ENCODE data around the gene LEPR.
"Not testable (repeated sequence)": the region's sequence is repeated elsewhere in the genome, so short reads cannot be mapped to it uniquely, and the experiment has no call there.

LEPR gene, protein sequence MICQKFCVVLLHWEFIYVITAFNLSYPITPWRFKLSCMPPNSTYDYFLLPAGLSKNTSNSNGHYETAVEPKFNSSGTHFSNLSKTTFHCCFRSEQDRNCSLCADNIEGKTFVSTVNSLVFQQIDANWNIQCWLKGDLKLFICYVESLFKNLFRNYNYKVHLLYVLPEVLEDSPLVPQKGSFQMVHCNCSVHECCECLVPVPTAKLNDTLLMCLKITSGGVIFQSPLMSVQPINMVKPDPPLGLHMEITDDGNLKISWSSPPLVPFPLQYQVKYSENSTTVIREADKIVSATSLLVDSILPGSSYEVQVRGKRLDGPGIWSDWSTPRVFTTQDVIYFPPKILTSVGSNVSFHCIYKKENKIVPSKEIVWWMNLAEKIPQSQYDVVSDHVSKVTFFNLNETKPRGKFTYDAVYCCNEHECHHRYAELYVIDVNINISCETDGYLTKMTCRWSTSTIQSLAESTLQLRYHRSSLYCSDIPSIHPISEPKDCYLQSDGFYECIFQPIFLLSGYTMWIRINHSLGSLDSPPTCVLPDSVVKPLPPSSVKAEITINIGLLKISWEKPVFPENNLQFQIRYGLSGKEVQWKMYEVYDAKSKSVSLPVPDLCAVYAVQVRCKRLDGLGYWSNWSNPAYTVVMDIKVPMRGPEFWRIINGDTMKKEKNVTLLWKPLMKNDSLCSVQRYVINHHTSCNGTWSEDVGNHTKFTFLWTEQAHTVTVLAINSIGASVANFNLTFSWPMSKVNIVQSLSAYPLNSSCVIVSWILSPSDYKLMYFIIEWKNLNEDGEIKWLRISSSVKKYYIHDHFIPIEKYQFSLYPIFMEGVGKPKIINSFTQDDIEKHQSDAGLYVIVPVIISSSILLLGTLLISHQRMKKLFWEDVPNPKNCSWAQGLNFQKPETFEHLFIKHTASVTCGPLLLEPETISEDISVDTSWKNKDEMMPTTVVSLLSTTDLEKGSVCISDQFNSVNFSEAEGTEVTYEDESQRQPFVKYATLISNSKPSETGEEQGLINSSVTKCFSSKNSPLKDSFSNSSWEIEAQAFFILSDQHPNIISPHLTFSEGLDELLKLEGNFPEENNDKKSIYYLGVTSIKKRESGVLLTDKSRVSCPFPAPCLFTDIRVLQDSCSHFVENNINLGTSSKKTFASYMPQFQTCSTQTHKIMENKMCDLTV

DNA sequence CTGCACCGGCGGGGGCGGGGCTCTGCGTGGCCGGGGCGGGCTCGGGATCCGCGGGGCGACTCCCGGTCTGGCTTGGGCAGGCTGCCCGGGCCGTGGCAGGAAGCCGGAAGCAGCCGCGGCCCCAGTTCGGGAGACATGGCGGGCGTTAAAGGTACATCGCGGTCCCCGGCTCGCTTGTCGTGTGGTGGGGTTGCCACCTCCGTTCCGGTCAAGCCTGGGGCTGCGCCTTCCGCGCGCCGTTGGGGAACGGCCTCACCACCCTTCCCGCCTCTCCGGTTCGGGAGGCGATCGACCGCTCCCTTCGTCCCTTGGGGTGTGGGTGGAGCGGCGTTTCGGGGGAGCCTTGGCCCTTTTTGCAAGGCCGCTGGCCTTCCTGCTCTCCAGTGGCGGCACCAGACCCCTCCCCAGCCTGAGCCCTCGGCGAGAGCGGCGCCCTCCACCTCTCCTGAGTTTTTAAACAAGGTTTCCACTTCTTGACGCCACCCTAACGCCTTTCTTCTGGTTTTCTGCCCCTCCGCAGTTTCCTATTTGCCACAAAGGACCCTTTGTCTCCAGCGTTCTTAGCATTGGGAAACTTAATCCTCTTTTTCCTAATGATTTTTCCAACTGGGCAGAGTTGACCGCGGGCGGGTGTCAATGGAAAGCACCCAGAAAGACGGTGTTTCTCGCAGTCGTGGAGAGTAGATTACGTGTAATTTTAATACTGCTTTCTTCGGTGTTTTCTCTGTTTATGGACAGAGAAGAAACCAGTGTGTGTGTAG lies at the start of gene LEPR, which contains the start of gene LEPROT:
Gene LEPR, plus strand, starts transcription at position 79 of the 761 bp plus-strand sequence. CDS start 144,898 bp downstream, outside the sequence.
Gene LEPROT, plus strand, starts transcription at position 79 of the 761 bp plus-strand sequence. Its CDS starts 57 bp downstream, at position 136.
- no peak for DNase-seq

DNA sequence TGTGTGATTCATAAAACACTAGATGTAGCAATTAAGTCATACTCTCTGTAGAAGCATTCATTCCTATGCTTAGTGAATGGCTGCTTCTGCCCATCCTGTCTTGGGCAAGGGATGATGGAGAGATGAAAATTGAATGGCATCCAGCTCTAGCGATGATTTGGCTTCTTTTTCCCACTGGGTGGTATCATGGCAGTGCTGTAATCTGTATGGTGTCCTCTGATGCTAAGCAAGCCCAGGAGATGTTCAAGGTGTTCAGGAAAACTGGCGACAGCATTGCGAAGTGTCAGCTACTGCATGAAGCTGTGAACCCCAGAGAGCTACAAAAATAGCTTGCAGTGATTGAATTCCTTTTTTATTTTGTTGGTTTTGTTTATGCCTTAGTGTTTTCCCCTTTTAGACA lies 48.9 kb upstream of the LEPR start:
- no peak for DNase-seq

DNA sequence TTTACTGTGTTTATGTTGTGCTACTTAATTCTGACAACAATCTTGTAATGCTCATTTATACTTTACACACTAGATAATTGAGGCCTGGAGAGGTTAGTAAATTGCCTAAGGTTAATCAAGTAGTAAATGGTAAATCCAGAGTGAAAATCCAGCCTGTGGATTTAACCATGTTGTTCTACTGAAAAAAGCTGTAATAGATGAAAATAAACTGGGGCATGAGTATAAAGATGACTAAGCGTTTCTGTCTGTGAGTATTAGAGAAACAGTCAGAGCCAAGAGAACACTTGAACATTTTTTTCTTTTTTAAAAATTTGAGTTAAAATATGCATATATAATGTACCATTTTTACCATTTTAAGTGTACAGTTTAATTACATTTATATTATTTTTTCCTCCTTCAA lies 47.9 kb upstream of the LEPR start:
- no peak for DNase-seq

DNA sequence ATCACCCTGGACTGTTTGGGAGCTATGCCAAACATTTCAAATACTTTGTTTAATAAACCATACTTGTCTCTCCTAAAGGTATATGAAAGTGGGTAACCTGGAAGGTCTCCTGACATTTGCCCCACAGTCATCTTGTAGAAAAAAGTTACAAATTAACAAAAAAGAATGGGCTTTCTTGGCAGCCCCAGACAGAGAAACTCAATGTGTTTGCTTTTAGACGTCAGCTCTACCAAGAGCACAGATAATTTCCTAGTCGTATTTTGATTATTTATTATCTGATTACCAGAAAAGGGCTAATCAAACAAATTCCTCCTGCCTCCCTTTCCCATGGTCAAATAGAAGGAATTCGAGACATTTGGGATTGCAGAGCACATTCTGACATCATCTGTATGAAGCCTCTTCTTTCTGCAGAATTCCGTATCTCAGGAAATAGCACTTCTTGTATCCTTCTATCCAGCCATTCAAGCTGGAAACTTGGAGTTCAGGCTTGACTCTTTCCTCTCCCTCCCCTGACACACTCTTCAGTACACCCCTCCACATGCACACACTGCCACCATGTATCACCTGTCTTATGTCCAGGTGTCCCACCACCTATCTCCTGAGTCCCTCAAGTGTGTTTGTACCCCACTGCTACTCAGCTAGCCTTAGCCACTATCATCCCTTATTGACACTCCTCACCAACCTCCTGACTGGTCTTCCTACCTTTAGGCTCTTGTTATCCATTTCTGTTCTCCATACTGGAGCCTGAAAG lies 42.8 kb upstream of the LEPR start:
- no peak for DNase-seq

DNA sequence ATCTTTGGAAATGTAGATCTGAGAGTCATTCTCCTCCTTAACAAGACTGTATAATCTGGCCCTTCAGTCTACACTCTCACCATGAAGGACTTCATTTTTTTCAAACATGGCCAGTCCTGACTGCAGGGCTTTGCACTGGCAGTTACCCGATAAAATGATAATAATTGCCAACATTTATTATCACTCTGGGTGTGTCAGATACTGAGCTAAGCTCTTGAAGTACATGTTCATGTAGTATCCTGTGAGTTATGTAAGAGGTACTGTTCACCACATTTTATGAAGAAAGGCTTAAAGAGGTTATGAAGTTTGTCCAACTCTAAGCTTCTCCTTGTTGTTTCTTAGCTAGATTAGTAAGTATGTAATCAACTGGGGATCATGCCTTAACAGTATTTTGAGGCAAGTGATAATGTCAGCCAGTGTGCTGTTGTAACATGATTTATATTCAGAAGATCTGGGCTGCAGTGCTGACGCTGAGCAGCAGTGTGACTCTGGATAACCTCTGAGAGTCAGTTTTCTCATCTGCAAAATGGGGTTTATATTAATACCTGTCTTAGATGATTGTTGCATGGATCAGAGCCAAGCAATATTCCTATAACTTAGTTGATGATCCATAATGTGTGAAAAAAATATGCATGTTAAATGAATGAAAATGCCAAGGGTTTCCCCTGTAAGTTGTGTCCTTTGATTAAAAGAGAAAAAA lies 42.1 kb upstream of the LEPR start:
- no peak for DNase-seq

DNA sequence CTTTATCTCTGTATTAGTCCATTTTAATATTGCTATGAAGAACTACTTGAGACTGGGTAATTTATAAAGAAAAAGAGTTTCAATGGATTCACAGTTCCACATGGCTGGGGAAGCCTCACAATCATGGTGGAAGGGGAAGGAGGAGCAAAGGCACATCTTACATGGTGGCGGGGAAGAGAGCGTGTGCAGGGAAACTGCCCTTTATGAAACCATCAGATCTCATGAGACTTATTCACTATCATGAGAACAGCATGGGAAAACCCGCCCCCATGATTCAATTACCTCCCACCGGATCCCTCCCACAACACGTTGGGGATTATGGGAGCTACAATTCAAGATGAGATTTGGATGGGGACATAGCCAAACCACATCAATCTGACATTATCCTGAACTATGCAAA lies 36.0 kb upstream of the LEPR start:
- not testable (repeated sequence) for DNase-seq

DNA sequence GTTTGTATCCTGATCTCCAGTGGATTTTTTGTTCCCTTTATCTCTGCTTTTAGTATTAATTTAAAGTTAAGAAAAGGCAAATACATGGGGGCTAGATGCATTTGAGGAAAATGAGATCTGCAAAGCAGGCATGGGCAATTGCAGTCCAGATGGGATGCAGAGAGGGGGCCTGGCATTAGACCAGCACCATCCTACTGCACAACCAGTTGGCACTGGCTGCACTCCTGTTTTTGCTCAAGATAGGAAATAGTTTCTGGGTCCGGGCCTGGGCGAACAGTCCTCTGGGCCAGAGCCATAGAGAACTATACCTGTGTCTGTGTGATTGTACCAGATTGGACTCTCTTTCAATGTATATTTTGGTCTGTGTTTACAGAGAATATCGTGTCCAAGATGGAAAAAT lies 34.0 kb upstream of the LEPR start:
- no peak for DNase-seq

DNA sequence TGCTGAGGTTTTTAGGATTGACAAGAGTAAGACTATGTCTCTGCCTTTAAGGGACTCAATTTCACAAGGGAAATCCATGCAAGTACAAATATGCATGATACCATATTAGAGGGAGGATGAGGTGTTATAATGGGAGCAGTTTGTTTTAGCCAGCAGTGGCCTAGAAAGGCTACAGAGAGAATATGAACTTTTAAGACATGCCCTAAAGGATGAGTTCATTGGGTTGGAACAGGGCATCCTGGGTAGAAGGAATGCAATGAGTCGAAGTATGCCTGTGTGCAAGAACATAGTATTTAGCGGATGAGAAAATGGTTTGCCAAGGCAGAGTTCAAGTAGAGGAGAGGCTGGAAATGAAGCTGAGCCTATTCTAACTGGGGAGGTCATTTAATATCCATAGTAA lies 32.6 kb upstream of the LEPR start:
- DNase-seq: no peak

DNA sequence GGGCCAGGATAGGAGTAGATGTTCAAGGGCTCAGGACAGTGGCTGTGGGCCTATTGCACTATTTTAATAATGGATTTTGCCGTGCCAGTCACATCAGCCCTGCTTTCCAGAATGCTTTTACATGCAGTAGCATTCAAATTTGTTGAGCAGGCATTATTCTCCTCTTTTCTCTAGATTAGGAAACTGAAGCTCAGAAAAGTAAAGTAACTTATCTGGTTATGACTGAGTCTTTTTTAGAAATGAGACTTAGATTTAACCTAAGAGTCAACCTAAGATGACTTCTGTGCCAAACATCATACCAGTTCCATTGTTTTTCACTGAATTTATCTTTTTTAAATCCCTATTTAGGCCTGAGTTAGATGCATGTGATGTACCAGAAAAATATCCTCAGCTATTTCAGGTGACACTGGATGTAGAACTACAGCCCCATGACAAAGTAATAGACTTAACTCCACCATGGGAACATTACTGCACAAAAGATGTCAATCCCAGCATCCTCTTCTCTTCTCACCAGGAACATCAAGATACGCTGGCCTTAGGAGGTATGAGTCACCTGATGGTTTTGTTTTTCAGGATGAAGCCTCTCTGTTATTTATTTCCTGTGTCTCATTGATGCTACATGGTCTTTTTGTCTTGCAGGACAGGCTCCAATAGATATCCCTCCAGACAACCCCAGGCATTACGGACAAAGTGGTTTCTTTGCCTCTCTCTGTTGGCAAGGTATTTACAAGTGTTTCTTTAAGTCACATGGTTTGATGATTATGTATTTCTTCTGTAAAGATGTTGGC lies 31.4 kb upstream of the LEPR start:
- no peak for DNase-seq

DNA sequence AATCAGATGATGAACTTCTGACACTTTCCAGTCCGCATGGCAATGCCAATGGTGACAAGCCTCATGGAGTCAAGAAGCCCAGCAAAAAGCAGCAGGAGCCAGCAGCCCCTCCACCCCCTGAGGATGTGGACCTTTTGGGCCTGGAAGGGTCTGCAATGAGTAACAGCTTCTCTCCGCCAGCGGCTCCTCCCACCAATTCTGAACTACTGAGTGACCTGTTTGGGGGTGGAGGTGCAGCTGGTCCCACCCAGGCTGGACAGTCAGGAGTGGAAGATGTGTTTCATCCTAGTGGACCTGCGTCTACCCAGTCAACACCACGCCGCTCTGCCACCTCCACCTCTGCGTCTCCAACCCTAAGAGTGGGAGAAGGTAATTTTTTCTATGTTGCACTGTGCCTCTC lies 28.0 kb upstream of the LEPR start:
- no peak for DNase-seq

DNA sequence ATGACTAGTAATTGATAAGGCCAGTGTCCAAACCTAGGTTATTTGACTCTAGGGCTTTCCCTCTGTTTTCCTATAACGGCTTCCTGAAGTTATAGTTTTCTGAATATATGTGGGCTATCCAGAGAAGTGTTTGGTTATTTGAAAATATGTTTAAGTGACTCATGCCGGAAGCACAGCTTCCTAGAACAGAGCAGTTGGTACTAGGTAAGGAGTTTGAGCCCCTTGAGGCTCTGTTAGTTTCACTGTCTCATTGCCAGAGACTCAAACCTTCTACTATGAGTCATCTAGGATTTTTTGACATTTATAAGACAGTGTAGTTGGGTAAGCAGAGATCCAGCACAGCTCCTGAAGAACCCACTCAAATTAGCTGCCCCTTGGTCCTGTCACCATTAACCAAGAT lies 27.1 kb upstream of the LEPR start:
- no peak for DNase-seq

DNA sequence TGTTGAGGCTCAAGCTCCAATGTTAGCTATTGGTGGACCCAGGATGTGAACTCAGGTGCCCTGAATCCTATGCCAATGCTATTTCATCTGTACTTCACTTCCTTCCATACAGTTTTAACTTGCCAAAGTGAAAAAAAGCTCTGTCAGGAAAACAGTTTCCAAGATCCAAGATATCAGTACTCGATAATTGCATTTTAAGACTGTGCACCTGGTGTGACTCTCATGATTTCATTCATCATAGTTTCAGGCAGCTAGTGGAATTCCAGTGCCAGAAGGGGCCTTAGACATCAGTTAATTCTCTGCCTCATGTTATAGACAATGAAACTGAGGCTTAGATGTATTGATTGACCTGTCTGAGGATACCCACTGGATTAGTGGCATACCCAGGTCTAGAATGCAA lies 26.5 kb upstream of the LEPR start:
- no peak for DNase-seq

DNA sequence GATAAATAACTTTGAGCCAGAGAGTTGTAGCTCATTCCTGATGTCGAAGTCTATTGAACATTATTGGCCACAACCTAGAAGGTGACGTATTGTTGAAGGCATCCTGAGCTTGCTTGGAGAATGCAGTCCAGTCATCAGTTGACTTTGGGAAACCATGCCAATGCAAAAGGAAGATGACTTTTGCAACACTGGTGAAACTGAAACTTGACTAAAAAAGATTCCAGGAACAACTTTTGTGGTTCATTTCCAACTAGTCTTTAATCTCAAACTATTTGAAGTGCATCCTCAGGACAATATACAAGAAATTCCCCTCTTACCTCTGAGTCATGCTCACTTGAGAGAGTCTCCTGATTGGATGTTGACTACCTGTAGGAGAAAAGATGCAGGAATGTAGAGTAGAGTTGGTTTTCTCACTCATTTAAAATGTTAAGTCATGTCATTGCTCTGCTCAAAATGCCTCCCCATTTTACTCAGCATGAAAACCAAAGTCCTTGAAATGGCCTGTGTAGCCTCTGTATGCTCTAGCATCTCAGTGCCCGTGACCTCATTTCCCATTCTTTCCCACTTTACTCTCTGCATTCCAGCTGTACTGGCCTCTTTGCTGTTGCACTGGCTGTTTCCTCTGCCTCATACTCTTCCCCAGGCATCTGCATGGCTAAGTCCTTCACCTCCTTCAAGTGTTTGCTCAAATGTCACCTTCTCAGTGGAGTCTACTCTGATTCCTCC lies 24.4 kb upstream of the LEPR start:
- DNase-seq: no peak

DNA sequence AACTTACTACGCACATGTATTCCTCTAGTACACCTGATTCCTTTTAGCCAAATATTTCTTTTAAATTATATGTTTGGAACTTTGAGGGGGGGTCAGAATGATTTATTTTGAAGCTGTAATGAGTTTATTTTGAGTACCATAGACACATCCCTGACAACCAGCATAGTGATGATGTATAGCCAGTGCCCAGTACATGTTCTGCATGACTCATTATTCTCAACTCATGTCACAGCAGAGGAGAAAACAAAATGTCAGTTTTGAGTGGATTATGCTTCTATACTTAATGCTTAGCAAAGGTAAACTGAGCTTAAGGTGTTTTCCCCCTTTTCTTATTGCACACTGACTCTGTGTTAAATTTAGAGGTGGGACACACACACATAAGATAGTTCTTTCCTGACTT lies 22.4 kb upstream of the LEPR start:
- DNase-seq: no peak

DNA sequence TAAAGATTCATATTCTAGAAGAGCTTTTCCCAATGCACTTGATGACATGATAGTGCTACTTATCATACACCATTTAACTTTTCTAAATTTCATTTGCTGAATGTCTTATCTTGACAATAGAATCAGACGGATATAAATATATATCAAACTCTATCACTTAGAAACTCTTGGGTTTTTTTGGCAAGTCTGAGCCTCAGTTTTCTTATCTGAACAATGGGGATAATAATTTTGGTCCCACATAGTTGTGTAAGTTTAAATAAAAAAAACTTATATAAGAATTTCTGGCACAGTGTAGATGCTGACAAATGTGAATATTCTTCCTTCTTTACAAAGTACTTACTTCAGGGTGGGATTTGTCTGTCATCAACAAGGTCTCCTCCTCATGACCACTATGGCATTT lies 21.5 kb upstream of the LEPR start:
- DNase-seq: no peak

DNA sequence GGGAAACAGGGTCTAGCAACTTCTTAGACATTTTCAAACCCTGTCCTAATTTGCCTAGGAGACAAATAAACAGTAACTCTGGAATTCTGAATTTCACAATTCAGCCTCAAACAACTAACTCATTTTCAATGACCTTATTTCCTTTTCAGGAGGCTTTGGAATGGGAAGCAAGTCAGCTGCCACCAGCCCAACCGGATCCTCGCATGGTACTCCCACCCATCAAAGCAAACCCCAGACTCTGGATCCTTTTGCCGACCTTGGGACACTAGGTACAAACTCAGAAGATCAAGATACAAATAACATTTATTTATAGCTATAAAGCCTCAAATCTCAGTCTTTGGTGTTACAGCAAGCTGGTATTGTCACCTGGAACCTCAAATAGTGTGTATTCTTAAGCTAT lies 18.9 kb upstream of the LEPR start:
- DNase-seq: no peak

DNA sequence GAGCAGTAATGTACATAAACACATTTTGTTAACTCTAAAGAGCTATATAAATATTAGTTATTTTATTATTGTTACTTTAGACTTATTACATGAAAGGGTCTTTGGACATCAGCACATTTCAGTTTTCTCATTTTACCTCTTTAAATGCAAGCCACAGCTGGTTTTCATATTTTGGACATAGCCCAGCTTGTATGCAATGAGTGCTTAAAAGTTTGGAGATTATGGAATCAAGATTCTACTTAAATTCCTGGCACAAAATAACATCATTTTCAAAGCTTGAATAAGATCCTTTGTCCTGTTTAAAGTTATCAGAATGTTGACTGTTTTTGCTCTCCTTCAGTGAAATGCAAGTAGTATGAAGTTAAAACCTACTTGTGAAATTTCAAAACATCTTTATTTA lies 15.5 kb upstream of the LEPR start:
- DNase-seq: no peak

DNA sequence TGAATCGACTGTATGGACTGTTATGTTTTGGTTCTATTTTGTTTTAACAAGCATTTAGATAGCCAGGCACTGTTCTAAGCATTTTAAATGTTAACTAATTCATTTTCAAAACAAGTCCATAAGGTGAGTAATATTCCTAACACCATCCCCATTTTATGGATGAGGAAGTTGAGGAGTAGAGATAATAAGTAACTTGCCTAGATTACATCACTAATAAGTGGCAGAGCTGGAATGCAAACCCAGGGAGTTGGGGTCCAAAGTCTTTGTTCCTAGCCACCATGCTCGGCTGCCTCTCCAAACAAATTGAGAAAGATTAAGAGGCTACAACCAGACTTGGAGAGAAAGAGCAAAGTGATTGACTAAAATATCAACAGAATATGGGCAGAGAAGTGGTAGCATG lies 12.6 kb upstream of the LEPR start:
- no peak for DNase-seq

DNA sequence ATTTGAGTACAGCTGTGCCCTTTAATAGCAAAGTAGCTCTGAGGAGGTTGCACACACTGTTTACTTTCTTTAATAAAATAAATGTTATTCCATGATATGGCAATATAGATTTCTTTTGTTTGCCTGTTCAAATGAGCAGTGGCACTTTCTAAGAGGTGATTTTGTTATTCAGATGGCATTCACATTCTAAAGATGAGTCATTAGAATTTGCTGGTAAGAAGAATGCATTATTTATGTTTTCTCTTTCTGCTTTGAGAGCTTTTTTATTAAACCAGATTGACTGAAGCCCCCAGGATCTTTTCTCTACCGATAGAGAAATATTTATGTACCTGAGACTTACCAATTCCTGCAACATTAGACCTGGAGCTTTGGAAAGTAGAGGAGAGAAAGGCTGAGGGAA lies 11.2 kb upstream of the LEPR start:
- DNase-seq: no peak

Data from NCI-H524 treated with DMSO at 0.1 percent for 48 hours (cell line).